GM18517 (cell line): ENCODE results near the gene CACNA1C.

ENCODE experiments used
- ATAC-seq: cut with Tn5 transposase; IDR thresholded peaks from one replicate; pipeline ENCODE4 v1.9.1; 2021; ENCODE audit warnings: mild to moderate bottlenecking, moderate library complexity; ENCODE audit not compliant: unreplicated experiment

The CACNA1C gene

GRCh38 chr12:2227360-2227759, 174.6 kb downstream of the CACNA1C start:
- no peak for ATAC-seq

GRCh38 chr12:2228535-2228934, 175.7 kb downstream of the CACNA1C start:
- no peak for ATAC-seq

DNA sequence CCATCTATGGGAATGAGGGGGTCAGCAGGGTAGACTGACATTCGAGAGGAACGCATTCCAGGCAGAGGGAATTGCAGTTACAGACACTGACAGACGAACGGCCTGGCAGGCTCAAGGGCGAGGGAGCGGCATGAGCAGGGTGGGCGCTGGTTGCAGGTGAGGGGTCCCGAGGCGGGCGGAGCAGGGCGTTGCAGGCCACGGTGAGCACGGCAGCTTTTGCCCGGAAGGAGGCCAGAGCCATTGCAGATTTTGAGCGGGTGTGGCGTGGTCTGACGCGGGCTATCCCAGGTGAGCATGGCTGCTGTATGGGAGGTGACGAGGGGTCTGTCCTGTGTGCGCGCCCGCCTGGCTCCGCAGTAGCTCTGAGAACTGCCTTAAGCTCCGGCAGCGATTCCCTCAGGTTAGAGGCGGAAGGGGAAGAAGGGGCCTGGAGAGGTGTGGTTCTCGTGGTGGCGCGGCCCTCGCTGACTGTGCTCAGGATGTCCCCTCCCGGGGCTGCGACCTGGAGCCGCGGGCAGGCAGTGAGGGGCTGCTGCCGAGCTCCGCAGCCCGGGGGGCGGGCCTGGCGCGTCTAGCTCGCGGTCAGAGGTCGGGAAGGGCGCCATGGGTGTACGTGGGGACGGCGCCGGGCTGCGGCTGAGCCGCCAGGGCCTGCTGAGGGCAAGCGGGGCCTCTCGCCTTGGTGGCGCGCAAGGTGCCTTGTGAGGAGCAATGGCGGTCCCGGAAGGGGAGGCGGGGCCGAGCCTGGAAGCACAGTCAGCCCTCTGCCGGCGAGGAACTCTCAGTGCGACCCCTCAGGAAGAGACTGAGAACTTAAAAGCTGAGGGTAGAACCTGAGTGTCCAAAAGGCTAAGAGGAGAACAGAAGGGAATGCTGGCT, 177.1 kb downstream of the CACNA1C start:
- no peak for ATAC-seq

DNA sequence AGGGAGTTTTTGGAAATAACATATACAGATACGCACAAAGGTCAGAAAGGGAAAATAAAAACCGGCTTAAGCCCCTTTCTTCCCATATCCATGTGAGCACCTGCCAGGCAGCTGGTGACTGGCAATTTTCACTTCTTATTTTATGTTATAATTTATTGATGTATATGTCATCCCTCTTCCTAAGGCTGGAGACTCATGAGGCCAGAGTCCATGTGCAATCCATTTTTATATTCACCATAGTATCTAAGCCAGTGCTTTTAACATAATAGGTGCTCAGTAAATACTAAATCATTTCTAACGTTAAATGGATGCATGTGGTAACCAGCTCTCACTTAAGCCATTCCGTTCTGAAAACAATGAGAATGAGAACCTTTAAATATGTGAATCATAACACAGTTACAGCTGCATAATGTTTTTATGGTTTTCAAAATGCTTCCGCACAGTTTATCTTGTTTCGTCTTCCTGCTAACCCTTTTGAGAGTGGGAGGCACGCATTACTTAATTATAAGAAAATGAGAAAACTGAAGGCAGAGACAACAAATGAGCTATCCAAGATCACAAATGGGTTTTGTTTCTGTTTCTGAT, 178.3 kb downstream of the CACNA1C start:
- no peak for ATAC-seq

DNA sequence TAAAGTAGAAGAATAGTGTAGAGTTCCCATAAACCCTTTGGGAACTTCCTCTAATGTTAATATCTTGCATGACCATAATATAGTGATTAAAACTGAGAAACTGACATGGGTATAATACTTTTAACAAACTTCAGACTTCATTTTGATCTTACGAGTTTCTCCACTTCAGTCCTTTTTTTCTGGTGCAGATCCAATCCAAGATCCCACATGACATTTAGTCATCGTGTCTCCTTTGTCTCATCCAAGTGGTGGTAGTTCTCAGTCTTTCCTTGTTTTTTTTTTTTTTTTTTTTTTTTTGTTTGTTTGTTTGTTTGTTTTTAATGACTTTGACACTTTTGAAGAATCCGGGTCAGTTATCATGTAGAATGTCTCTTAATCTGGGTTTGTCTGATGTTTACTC, 179.2 kb downstream of the CACNA1C start:
- ATAC-seq = no peak

DNA sequence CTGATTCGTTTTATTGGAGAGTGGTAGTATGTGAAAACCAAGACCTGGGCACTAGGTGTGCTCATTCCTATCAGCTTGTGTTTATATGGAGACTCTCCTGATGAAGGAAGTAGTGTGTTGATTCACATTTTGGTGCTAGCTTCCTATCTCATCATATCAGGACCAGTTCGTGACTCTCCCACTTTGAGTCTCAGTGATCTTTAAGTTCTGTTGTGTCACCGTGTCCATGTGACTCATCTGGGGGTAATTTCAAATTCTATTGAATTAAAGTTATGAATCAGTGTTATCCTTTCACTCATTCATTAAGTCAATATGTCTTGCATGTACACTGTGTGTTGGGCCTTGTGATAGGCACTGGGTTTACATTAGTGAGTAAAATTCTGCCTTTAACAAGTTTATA, 180.2 kb downstream of the CACNA1C start:
- ATAC-seq = no peak

DNA sequence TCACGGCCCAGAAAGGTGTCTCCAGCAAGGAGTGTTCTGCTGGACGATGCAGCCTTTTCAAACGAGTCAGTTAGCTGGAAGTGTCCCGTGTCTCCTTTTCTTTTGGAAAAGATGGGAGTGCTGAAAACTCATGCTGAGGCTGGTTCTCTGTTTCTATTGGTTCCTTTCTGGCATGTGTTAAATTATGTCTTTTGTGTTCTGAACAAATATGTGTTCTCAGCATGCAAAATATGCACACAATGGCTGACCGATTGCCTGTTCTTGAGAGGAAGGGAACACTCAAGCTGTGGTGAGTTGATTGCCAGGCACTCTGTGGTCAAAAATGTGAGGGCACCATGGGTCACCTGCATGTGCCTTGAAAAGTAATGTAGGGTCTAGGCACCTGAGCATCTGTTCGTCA, 181.3 kb downstream of the CACNA1C start:
- ATAC-seq = no peak

DNA sequence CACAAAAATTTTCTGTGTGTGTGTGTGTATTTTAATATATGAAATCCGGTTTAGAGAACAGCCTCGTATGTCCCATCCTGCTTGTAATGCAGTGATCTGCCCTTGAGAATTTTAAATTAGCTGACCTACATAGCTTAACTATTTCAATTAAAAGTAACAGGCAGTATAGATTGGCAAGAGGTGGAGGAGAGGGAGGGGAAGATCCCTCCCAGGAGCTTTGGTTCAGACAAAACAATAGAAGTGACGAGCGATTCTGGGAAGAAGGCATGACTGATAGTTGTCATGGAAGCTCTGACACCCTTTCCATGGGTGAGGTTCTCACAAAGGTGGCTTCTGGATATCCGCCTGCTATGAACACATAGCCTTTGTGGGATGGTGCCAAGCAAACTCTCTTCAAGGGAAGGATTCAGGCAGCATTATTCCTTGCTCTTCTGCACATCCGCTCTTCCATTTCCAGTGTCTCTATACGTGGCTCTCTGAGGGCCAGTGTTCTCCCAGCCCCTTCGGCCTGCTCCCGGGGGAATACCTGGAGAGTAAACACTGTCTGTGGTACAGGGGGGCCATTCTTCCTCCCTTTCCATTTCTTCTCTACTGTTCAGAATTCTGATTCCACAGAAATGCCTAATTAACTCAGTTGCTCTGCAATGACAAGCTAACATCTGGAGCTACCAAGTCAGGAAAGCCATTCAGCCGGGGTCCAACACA, 182.0 kb downstream of the CACNA1C start:
- no peak for ATAC-seq

DNA sequence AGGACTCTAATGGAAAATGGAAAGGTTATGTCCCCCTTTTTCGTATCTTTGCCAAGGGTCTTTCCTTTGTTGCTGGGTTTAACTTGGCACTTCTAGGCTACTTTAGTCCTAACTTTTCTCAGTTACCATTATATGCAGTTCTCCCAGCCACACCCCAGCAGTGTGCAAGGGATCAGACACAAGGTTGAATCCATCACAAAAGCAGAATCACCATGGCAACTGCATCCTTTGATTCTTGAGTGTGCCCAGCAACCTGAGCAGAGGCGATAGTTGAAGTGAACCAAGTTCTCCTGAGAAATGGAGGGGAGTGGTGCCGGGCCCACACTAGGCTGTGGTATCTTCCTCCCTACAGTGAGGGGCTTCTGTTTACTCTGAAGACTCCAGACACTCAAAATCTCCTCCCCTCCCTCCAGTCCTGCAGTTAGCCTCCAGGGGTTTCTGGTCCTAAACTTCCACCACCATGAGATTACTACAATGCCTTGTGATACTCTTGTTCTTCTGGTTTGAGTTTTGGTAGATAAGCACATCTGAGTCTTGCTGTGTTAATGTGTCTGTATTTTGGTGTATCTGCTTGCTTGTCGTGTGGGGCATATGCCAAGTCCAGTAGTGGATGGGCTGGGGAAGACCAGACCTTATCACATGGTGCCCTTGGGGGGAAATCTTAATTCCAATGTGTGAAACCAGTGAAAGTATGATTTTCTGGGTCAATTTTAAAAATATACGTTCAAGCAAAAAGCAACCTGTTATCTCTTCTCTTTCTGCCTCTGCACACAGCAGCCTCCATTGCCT, 183.9 kb downstream of the CACNA1C start:
- no peak for ATAC-seq

DNA sequence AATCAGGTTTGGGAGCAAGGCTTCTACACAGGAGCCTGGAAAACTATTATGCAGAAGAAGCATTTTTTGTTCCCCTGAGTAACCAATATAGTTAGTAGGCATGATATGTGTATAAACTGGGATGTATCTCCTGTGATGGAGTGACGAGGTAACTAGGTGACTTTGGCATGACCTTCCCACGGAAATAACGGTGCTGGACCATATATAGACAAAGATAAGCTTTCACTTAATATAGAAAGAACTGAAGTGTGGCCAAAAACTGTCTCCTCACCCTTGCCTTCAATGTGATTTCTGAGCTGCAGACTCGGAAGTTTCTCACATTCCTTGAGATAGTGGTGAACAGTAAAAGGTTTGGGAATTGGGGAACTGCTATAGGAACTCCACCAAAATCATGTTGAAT, 185.3 kb downstream of the CACNA1C start:
- ATAC-seq = no peak

- no peak for ATAC-seq
These were observed 186.6 kb downstream of the CACNA1C start for GRCh38 chr12:2239381-2239871.

DNA sequence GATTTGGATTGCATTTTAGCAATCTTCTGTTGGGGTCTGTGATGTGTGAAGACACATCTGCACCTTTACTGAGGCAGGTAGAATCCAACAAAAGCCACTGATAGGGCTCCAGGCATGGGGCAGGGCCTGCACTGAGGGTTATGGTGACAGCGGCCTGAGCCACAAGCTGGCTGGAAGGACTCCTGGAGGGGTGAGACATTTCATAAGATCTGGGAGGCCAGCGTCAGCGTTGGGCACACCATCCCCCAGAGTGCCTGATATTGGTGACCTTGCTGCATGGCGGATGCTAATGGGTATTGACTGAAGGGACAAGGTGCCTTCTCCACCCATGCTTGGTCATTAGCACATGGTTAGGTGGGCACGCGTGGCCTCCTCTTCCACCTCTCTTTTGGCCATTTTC, 187.6 kb downstream of the CACNA1C start:
- no peak for ATAC-seq

DNA sequence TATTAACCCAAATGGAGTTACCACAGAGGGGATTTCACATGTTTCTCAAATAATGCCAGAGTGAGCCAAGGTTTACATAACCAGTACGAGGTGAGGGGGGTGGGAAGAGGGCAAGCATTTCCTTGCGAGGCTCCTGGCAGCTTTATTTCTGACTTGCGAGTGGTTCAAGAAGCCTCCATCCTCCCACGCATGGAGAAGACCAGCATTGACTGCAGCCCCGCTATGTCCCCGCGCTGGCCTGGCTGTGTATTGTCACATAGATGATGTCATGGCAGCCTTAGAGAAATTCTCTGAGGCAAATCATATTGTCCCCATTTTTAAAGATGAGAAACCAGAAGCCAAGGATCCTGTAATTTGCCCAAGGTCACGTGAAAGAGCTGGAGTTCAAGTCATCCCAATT, 188.2 kb downstream of the CACNA1C start:
- no peak for ATAC-seq

DNA sequence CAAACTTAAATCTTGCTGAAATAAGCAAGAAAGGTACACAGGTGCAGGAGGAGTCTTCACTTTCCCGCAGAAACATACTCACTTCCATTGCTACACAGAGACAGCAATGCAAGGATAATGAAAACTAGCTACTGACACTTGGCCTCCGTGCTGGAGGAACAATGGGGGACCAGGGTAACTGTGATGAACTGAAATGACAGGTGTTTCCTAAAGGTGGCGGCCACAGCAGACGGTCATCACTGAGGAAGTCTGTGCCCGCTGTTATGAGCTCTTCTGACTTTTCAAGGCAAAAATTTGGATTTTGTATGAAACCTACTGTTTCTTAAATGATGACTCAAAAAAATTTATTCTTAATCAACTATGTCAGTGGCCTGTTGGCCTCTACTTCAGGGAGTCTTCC, 189.4 kb downstream of the CACNA1C start:
- ATAC-seq = no peak

GRCh38 chr12:2242816-2243215, 190.0 kb downstream of the CACNA1C start:
- ATAC-seq = no peak

GRCh38 chr12:2243275-2243674, 190.5 kb downstream of the CACNA1C start:
- no peak for ATAC-seq

DNA sequence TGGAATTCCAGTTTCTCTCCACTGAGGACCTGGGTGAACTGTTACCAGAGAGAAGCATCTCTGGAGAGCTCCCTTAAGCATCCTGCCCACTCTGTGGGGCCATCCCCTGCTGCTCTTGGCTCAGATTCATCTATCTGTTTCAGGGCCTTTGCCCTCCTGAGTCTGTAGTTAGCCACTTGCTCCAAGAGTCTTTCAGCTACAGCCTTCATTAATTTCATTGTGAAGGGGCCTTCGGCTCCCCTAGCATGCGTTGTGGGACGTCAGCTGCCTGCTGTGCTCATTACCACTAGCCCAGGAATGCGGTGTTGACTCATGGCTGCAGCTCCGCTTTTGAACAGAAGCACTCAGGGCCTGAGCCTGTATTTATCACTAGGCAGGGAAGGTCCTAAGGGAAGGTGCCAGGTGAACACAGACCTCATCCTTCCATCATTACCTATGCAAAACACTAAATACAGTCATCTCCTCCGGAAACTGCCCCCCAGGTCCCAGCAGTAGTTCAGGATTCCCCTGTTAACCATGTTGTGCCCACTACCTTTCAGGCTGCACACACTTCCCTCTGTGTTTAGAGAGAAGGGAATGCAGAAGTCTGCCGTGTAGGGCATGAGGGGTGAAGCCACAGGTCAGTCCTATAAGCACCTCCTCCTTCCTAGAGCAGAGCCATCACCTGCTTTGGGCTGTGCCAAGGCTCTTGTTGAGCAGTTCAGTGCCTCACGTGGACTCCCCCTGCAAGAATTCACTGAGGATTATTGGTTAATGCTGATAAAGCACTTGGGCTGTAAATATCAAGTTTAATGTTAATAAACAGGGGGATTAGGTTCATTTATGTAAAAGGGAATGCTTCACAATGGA, 191.4 kb downstream of the CACNA1C start:
- no peak for ATAC-seq

- ATAC-seq = no peak
These were observed 193.6 kb downstream of the CACNA1C start for GRCh38 chr12:2246358-2246757.

GRCh38 chr12:2247120-2247519, 194.3 kb downstream of the CACNA1C start:
- ATAC-seq = no peak

DNA sequence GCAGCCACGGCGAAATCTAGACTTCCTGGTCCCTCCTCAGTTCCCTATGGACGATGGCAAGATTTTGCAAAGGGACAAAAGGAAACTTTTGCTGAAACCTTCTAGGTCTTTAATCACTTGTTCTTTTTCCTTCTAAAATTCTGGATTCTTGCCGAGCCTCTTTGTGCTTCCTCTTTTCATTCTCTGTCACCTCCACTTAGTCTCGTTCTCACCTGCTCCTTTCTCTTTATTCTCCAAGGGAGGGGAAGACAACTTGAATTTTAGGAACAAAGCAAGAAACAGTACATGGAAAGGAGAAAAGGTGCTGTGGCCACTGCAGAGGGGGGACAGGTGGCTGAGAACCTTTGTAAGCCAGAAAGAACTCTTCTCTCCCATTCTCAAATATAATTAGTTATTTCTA, 194.8 kb downstream of the CACNA1C start:
- no peak for ATAC-seq
